ENCODE measurements around the gene SMAD3. TPM values are rescaled to one million over a fixed set of nuclear protein-coding genes. Genes with fewer than 3 reads are reported as not detected.
A peak's percentile ranks its signal among the peaks of the same experiment; 100 is the strongest.

The SMAD3 gene
- total RNA-seq, 1 experiment from 2014 or later, result 99.5 TPM

DNA sequence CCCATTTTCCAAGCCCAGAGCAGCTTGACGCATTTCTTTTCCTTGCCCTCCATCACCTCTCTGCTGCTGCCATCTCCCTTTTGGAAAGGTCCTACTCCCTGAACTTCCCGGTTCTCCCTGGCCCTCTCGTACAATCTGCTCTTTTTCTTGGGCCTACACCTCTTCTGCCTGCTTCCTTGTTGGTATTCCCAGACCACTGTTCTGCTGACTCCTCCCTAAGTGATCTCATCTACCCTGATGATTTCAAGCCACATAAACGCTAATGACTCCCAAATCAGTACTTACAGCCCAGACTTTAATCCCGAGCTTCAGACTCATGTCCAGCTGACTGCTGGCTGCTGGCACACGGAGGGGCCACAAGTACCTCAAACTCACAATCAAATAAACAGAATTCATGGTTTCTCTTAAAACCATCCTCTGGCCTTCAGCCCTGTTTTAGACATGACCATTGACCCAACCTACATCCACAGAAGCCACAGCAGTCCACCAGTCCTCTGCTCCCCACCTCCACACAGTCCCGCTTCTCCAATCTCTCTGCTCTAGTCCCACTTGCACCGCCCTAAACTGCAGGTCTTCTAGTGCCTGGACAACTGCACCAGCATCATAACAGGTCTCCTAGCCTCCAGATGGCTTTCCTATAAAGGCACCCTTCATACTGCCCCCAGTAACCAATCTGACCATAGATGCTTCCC, 131.4 kb downstream of the SMAD3 start:
- Histone ChIP-seq H3K4me1 (replicated peaks; ENCODE audit: insufficient read depth) (peaks cover 7% of the 10 kb centered on the region; the same call in 1 of the 2 replicates), H3K27me3 (ENCODE audit: insufficient read depth, low read depth) (no peaks in the 10 kb centered on the region), H3K4me2 (no peak overlapping the region), H3K4me3 (no peak overlapping the region), H3K27ac (peak overlapping the region; percentile 10; the same call in 1 of the 2 replicates), H3K9me3 (ENCODE audit: insufficient read depth, low read depth) (no peaks in the 10 kb centered on the region), H3F3A (ENCODE audit: insufficient read depth, low read depth) (peaks cover 75% of the 10 kb centered on the region), H4K20me1 (ENCODE audit: insufficient read depth) (no peaks in the 10 kb centered on the region), H3K79me2 (ENCODE audit: low read depth) (no peaks in the 10 kb centered on the region), H2AFZ (no peak overlapping the region), H3K9me2 (ENCODE audit: insufficient read depth) (no peaks in the 10 kb centered on the region), H3K36me3 (ENCODE audit: low read depth) (peaks cover 7% of the 10 kb centered on the region; the same call in 1 of the 2 replicates)
- TF ChIP-seq CTCF (conservative IDR thresholded peaks at IDR 0.05) (no peak), EZH2 (IDR thresholded peaks at IDR 0.05; ENCODE audit: low read depth) (no peak)
- DNase-seq, result no peak
- BruUV-seq (replicated peaks), result no TSS peak
- ChIA-PET POLR2A (ENCODE audit: unreplicated experiment) (no interaction called here), CTCF (no interaction called here)
- intact Hi-C loops (cut with micrococcal nuclease; ENCODE audit: unreplicated experiment), result no loop called here

DNA sequence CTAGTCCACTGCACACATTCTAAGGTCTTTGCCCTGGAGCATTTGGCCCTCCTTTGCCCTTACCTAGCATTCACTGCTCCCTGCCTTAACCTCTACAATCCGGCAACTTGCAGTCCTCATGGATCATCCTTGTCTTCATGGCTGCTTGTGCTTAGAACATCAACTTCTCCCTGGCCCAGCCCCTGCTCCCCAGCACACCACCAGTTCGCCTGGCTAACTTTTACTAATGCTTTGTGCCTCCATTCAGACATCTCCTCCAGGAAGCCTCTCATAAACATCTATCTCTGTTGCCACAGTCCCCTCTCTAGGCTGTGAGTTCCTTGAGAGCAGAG, 131.9 kb downstream of the SMAD3 start:
- Histone ChIP-seq H2AFZ (no peak overlapping the region), H3K36me3 (ENCODE audit: low read depth) (0 out of 2 replicates have a peak, but pooled peaks cover 4% of the 10 kb centered on the region), H3K4me3 (no peak overlapping the region), H3K27ac (peak overlapping the region; percentile 10; the same call in 1 of the 2 replicates), H3K4me1 (replicated peaks; ENCODE audit: insufficient read depth) (peaks cover 7% of the 10 kb centered on the region; the same call in 1 of the 2 replicates), H3K79me2 (ENCODE audit: low read depth) (no peaks in the 10 kb centered on the region), H3K9me2 (ENCODE audit: insufficient read depth) (no peaks in the 10 kb centered on the region), H3F3A (ENCODE audit: insufficient read depth, low read depth) (peaks cover 72% of the 10 kb centered on the region), H4K20me1 (ENCODE audit: insufficient read depth) (no peaks in the 10 kb centered on the region), H3K4me2 (no peak overlapping the region), H3K27me3 (ENCODE audit: insufficient read depth, low read depth) (no peaks in the 10 kb centered on the region), H3K9me3 (ENCODE audit: insufficient read depth, low read depth) (no peaks in the 10 kb centered on the region)
- CTCF ChIA-PET, result no interaction called here
- no peak for DNase-seq
- no peak for TF ChIP-seq EZH2 (IDR thresholded peaks at IDR 0.05; ENCODE audit: low read depth)
- TF ChIP-seq CTCF (conservative IDR thresholded peaks at IDR 0.05), result no peak
- POLR2A ChIA-PET (ENCODE audit: unreplicated experiment), result no interaction called here
- BruUV-seq (replicated peaks), result no TSS peak
- intact Hi-C loops (cut with micrococcal nuclease; ENCODE audit: unreplicated experiment), result no loop called here

- Histone ChIP-seq H3K9me3 (ENCODE audit: insufficient read depth, low read depth) (no peaks in the 10 kb centered on the region), H3K27ac (no peak overlapping the region), H4K20me1 (ENCODE audit: insufficient read depth) (no peaks in the 10 kb centered on the region), H3K4me1 (replicated peaks; ENCODE audit: insufficient read depth) (peaks cover 7% of the 10 kb centered on the region; the same call in 1 of the 2 replicates), H3K9me2 (ENCODE audit: insufficient read depth) (no peaks in the 10 kb centered on the region), H3K79me2 (ENCODE audit: low read depth) (no peaks in the 10 kb centered on the region), H3K36me3 (ENCODE audit: low read depth) (0 out of 2 replicates have a peak, but pooled peaks cover 4% of the 10 kb centered on the region), H2AFZ (no peak overlapping the region), H3K27me3 (ENCODE audit: insufficient read depth, low read depth) (no peaks in the 10 kb centered on the region), H3F3A (ENCODE audit: insufficient read depth, low read depth) (peaks cover 68% of the 10 kb centered on the region), H3K4me2 (no peak overlapping the region), H3K4me3 (no peak overlapping the region)
- POLR2A ChIA-PET (ENCODE audit: unreplicated experiment), result interaction anchor here (0.5 kb wide), 1 partner anchor 149 kb away, joined by 3 read pairs; no protein-coding TSS in a partner anchor
- no peak for TF ChIP-seq EZH2 (IDR thresholded peaks at IDR 0.05; ENCODE audit: low read depth)
- no peak for TF ChIP-seq CTCF (conservative IDR thresholded peaks at IDR 0.05)
- CTCF ChIA-PET, result no interaction called here
- intact Hi-C loops (cut with micrococcal nuclease; ENCODE audit: unreplicated experiment), result no loop called here
- no TSS peak for BruUV-seq (replicated peaks)
- no peak for DNase-seq
These were observed 132.9 kb downstream of the SMAD3 start for GRCh38 chr15:67198157-67198754.

Data from PC-9 (cell line).